Right cardiac atrium (tissue), 5 donors: ENCODE results near the gene DIPK1C. TPM values are rescaled to one million over a fixed set of nuclear protein-coding genes. Genes with fewer than 3 reads are reported as not detected.
"Not testable (repeated sequence)": the region's sequence is repeated elsewhere in the genome, so short reads cannot be mapped to it uniquely, and the experiment has no call there.

Experiments used
- ATAC-seq, 2 donors: fragments of 200-7000 bp; cut with Tn5 transposase; one replicate each; pipeline versions ENCODE4 v1.8.0 to v1.9.1; 2020; ENCODE audit warnings: moderate library complexity in 2 of 2, mild to moderate bottlenecking in 1 of 2
- DNase-seq, 3 donors: peaks; one replicate each; pipeline ENCODE4 v3.0.0-alpha.2; 2020
- H3K27ac ChIP-seq: one replicate; pipeline ENCODE4 v1.5.1; 2013; ENCODE audit warnings: mild to moderate bottlenecking, low read length, control low read depth, moderate library complexity
- H3K27me3 ChIP-seq: one replicate; pipeline ENCODE4 v1.6.1; 2013; ENCODE audit not compliant: control insufficient read depth, insufficient read depth
- H3K4me1 ChIP-seq: one replicate; pipeline ENCODE4 v1.6.1; 2013; ENCODE audit warnings: low read length; ENCODE audit not compliant: control insufficient read depth, insufficient read depth
- H3K4me3 ChIP-seq: one replicate; pipeline ENCODE4 v1.5.1; 2013; ENCODE audit warnings: low read length, control low read depth
- H3K9me3 ChIP-seq: one replicate; pipeline ENCODE4 v1.6.1; 2013; ENCODE audit warnings: low read length; ENCODE audit not compliant: control insufficient read depth
- WGBS: extraction: QIAGEN DNeasy Blood & Tissue Kit; methylation state at CpG from one replicate; pipeline ENCODE4 v1.1.7; 2013; 5-methylcytosine and 5-hydroxymethylcytosine counted together
- intact Hi-C, 4 donors: fragments of 100-400 bp; cut with DNase I; formaldehyde crosslinking; loops; one replicate each; pipeline versions ENCODE4 v1.11.0 to v1.14.0; 2022 to 2023
- long read RNA-seq, 4 donors: library from polyadenylated mRNA; unstranded; transcript quantifications; one replicate each; pipeline ENCODE4 v2.0.0, GENCODE V29; 2020 to 2021
- polyA plus RNA-seq: library from polyadenylated mRNA; stranded (reverse); fragments of 200-250 nt; gene quantifications from one replicate; pipeline ENCODE4 v1.2.3, GENCODE V29; 2013
- total RNA-seq, 4 donors: library from RNA; stranded (reverse); fragmentation: NEBNext Ultra II Directional; extraction: Animal tissue kit (Norgen Biotek cat#: 25700); gene quantifications; one replicate each; pipeline ENCODE4 v1.2.1, GENCODE V29; 2021
- donor health status: healthy with polysubstance abuse.
- donor health status: DM: no; HTN: yes; CAD: no.
- donor health status: DM: no; HTN: no; CAD: no.
- donor health status: DM: no; HTN: yes; CAD: no; lungs with severe emphysema.
- donor health status: DM: yes; HTN: yes; CAD: no.

Gene DIPK1C
- total RNA-seq (1 to 10 TPM in 2 of 4 donors, under 1 TPM in 1, not detected in 1; 0.83 to 2.5 (median 1.7) TPM), polyA plus RNA-seq (5.7 TPM)
- long read RNA-seq, donor 1, partial matches to known transcripts = 1 of 4 reads
- long read RNA-seq, donor 1, other reads (novel, unspliced or antisense) = 0 of 4 reads
- long read RNA-seq, donor 2, partial matches to known transcripts = 0 of 2 reads
- long read RNA-seq, donor 2, other reads (novel, unspliced or antisense) = 0 of 2 reads
- long read RNA-seq, donor 3 = 0 reads
- long read RNA-seq, donor 4, partial matches to known transcripts = 0 of 2 reads
- long read RNA-seq, donor 4, other reads (novel, unspliced or antisense) = 0 of 2 reads

- Histone ChIP-seq H3K4me1 (peaks cover 3% of the 10 kb centered on the region), H3K9me3 (no peaks in the 10 kb centered on the region), H3K27me3 (no peaks in the 10 kb centered on the region), H3K27ac (peak within 1 kb of the TSS; percentile 57), H3K4me3 (peak within 1 kb of the TSS; percentile 39)
- WGBS = 1% methylated on average over 76 of the region's 76 CpGs
- DNase-seq = peak in 2 of 3 donors; percentile 54 to 67
- peak; percentile 42 to 45 for ATAC-seq
- intact Hi-C loops = no loop called here
Observed at GRCh38 chr18:74457043-74457724, at the start of gene DIPK1C. Gene DIPK1C, minus strand, starts transcription at chr18:74457308. Its CDS starts 49 bp downstream, at chr18:74457259.

- intact Hi-C loops = no loop called here
- peak in 2 of 3 donors; percentile 24 to 29 for DNase-seq
- Histone ChIP-seq H3K27ac (no peak overlapping the region), H3K27me3 (no peaks in the 10 kb centered on the region), H3K4me3 (no peak overlapping the region), H3K9me3 (no peaks in the 10 kb centered on the region), H3K4me1 (no peaks in the 10 kb centered on the region)
- ATAC-seq = no peak
- WGBS = 53% methylated on average over 11 of the region's 11 CpGs
Observed at GRCh38 chr18:74506448-74507084, 49.5 kb upstream of the DIPK1C start.

GRCh38 chr18:74505776-74506175, 48.7 kb upstream of the DIPK1C start:
- Histone ChIP-seq H3K4me1 (no peaks in the 10 kb centered on the region), H3K27ac (no peak overlapping the region), H3K4me3 (no peak overlapping the region), H3K9me3 (no peaks in the 10 kb centered on the region), H3K27me3 (no peaks in the 10 kb centered on the region)
- intact Hi-C loops = no loop called here
- 96% methylated on average over 16 of the region's 16 CpGs for WGBS
- ATAC-seq = no peak
- peak in 2 of 3 donors; percentile 32 to 46 for DNase-seq

GRCh38 chr18:74503137-74503536, 46.0 kb upstream of the DIPK1C start:
- DNase-seq (no peak), ATAC-seq (no peak)
- Histone ChIP-seq H3K27me3 (no peaks in the 10 kb centered on the region), H3K4me3 (no peak overlapping the region), H3K9me3 (no peaks in the 10 kb centered on the region), H3K27ac (no peak overlapping the region), H3K4me1 (no peaks in the 10 kb centered on the region)
- 91% methylated on average over 4 of the region's 4 CpGs for WGBS
- intact Hi-C loops = no loop called here

DNA sequence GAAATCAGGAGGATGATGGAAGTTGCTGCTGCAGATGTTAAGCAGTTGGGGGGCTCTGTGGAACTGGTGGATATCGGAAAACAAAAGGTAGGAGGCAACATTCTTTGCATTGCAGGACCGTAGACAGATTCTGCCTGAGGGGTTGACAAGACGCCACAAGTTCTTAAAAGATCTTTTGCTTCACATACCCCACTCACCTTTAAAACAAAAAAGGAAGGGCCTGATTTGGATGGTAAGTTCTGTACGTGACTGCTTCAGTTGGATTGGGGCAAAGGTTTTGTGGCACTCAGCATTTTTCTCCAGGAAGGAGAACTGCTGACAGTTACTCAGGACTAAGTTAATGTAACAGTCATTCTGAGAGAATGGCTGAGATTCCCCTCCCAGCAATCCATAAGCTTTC, 44.3 kb upstream of the DIPK1C start:
- Histone ChIP-seq H3K27me3 (no peaks in the 10 kb centered on the region), H3K27ac (peak overlapping the region; percentile 66), H3K4me3 (no peak overlapping the region), H3K9me3 (no peaks in the 10 kb centered on the region), H3K4me1 (peaks cover 3% of the 10 kb centered on the region)
- intact Hi-C loops = no loop called here
- DNase-seq (no peak), ATAC-seq (no peak)
- 77% methylated on average over 4 of the region's 4 CpGs for WGBS

DNA sequence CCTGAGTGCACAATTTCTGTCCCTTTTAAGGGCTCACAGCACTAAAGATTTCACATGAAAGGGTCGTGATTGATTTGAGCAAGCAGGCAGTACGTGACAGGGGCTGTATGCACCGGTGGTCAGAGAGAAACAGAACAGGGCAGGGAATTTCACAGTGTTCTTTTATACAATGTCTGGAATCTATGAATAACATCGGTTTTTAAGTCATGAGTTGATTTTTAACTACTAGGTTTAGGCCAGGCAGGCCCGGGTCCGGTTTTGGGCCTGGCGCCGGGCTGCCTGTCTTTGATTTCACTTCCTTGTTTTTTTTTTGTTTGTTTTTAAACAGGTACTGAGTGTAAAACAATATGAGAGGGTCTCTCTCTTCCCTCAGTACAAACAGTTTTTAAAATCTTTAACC, 43.7 kb upstream of the DIPK1C start:
- ATAC-seq, H3K9me3 ChIP-seq, H3K27me3 ChIP-seq, intact Hi-C loops, H3K4me1 ChIP-seq, DNase-seq, H3K27ac ChIP-seq, H3K4me3 ChIP-seq: not testable (repeated sequence)
- WGBS = 89% methylated on average over 8 of the region's 8 CpGs

- Histone ChIP-seq H3K4me3 (no peak overlapping the region), H3K4me1 (peaks cover 3% of the 10 kb centered on the region), H3K9me3 (no peaks in the 10 kb centered on the region), H3K27ac (no peak overlapping the region), H3K27me3 (no peaks in the 10 kb centered on the region)
- 86% methylated on average over 6 of the region's 6 CpGs for WGBS
- ATAC-seq (no peak), DNase-seq (no peak)
- intact Hi-C loops = no loop called here
Observed at GRCh38 chr18:74500372-74500771, 43.3 kb upstream of the DIPK1C start.

GRCh38 chr18:74499633-74500032, 42.5 kb upstream of the DIPK1C start:
- intact Hi-C loops = no loop called here
- no peaks in the 10 kb centered on the region for H3K27me3 ChIP-seq
- ATAC-seq (peak in 1 of 2 donors; percentile 27), DNase-seq (peak; percentile 78 to 89 (median 84))
- H3K4me3 ChIP-seq = peak overlapping the region; percentile 22
- no peaks in the 10 kb centered on the region for H3K9me3 ChIP-seq
- WGBS = 52% methylated on average over 9 of the region's 9 CpGs
- peaks cover 3% of the 10 kb centered on the region for H3K4me1 ChIP-seq
- no peak overlapping the region for H3K27ac ChIP-seq

DNA sequence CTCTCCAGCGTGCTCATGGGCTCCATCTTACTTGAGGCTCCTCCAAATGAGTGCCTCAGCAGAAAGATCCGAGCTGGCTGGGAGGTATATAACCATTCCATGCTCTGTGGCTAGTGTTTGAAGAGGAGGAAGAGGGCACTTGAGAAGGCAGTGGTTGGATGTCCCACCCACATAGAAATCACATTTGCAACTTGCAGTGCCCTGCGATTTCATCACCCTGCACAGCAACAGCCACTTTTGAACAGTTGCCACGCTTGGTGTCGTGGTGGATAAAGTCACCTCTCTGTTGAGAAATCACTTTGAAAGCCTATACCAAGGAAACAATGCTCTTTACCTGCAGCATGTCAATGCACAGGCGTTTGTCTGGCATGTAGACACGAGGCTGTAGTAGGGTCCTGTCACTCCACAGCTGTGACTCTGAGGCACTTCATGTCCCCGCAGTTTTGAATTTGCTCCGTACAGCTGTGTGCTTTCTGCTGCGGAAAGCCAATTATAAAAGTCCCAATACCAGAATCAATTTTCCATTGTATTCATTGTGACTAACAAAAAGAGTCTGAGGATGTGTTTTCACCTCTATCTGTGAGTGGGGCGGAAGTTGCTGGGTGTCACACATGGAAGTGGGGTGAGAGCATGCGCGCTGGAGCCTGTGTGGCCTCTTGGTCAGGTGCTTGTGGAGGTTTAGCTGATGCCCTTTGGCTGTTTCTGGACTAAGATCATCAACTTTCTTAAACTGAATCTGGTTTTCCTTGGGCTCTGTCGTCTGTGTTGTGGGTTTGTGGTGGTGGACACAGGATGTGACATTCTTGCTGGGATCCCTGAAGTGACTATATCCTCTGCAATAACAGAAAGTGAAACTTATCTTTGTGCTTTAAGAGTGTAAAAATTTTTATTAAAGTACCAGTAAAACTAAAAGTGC, 41.9 kb upstream of the DIPK1C start:
- ATAC-seq (no peak), DNase-seq (peak in 2 of 3 donors; percentile 72 to 79)
- Histone ChIP-seq H3K27me3 (no peaks in the 10 kb centered on the region), H3K9me3 (no peaks in the 10 kb centered on the region), H3K4me3 (peak overlapping the region; percentile 22), H3K4me1 (peaks cover 3% of the 10 kb centered on the region), H3K27ac (peak overlapping the region; percentile 25)
- intact Hi-C loops = no loop called here
- WGBS = 74% methylated on average over 14 of the region's 14 CpGs

- Histone ChIP-seq H3K27me3 (no peaks in the 10 kb centered on the region), H3K4me3 (no peak overlapping the region), H3K9me3 (no peaks in the 10 kb centered on the region), H3K4me1 (peaks cover 3% of the 10 kb centered on the region), H3K27ac (no peak overlapping the region)
- ATAC-seq (no peak), DNase-seq (no peak)
- intact Hi-C loops = no loop called here
- 84% methylated on average over 3 of the region's 3 CpGs for WGBS
Observed at GRCh38 chr18:74497778-74498177, 40.7 kb upstream of the DIPK1C start.
